HCT116 (cell line): ENCODE results near the gene PEX5.

Experiments used
- EZH2 ChIP-seq: fragments of 200-600 bp; sonication (generic); IDR thresholded peaks from 2 replicates; pipeline ENCODE4 v1.6.1; 2017; ENCODE audit warnings: antibody characterized with exemption, mixed run types
- FOSL1 ChIP-seq: IDR thresholded peaks from 2 replicates; pipeline ENCODE4 v1.6.1; 2012; ENCODE audit warnings: low read depth
- POLR2A ChIP-seq: IDR thresholded peaks from 2 replicates; pipeline ENCODE4 v1.7.0; 2011; ENCODE audit warnings: borderline replicate concordance; ENCODE audit not compliant: insufficient read depth, insufficient read length; ENCODE audit errors: extremely low read depth
- RAD21 ChIP-seq: IDR thresholded peaks from 2 replicates; pipeline ENCODE4 v1.6.1; 2012; ENCODE audit warnings: low read depth, mild to moderate bottlenecking
- YY1 ChIP-seq: IDR thresholded peaks from 2 replicates; pipeline ENCODE4 v1.6.1; 2011; ENCODE audit warnings: low read length, low read depth, moderate library complexity, mild to moderate bottlenecking; ENCODE audit not compliant: insufficient replicate concordance; ENCODE audit errors: extremely low read depth
- ZNF274 ChIP-seq: fragments of 200-500 bp; sonication (Bioruptor generic); IDR thresholded peaks from 2 replicates; pipeline ENCODE4 v1.6.1; 2014; ENCODE audit warnings: mild to moderate bottlenecking, low read depth, low read length, inconsistent platforms
- TF ChIP-seq, protein P1 (sequence below), 3 experiments: fragments of 200-600 bp in 1 of 3; sonication (generic) in 1 of 3; IDR thresholded peaks in 2 of 3; conservative IDR thresholded peaks in 1 of 3; 2 replicates each; pipeline ENCODE4 v1.5.1; 2012 to 2017; ENCODE audit warnings: low read depth in 2 of 3, low read length in 2 of 3, antibody characterized with exemption in 1 of 3, borderline replicate concordance in 1 of 3, control low read depth in 1 of 3, mild to moderate bottlenecking in 1 of 3, mixed read lengths in 1 of 3, mixed run types in 1 of 3, moderate library complexity in 1 of 3; ENCODE audit not compliant: insufficient read depth in 1 of 3
- TF ChIP-seq, protein P2 (sequence below): IDR thresholded peaks from 2 replicates; pipeline ENCODE4 v1.6.1; 2012
- TF ChIP-seq, protein P3 (sequence below): IDR thresholded peaks from 2 replicates; pipeline ENCODE4 v1.6.1; 2012
- TF ChIP-seq, protein P4 (sequence below): IDR thresholded peaks from 2 replicates; pipeline ENCODE4 v1.6.1; 2012; ENCODE audit warnings: low read depth
- TF ChIP-seq, protein P5 (sequence below): IDR thresholded peaks from 2 replicates; pipeline ENCODE4 v1.6.1; 2011; ENCODE audit warnings: mild to moderate bottlenecking, low read length, moderate library complexity; ENCODE audit not compliant: insufficient replicate concordance; ENCODE audit errors: extremely low read depth

DNA sequence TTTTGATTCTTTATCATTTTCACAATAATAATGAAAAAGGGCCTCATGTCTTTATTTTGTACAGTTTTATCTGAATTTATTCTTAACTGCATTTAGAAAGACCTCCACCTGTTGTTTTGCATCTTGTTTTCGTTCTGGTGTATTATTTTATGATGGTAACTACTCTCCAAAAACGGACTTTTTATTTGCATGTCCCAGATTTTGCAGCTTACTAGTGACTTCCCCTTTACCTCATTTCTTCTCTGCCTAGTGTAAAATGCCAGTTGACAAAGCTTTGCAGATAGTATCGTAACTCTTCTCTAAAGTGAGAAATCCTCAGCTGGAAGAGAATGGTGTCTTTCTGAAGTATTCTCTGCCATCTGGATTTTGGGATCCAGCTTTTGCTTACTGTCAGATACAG lies 17.2 kb downstream of the PEX5 start:
- TF ChIP-seq, protein P1, sequence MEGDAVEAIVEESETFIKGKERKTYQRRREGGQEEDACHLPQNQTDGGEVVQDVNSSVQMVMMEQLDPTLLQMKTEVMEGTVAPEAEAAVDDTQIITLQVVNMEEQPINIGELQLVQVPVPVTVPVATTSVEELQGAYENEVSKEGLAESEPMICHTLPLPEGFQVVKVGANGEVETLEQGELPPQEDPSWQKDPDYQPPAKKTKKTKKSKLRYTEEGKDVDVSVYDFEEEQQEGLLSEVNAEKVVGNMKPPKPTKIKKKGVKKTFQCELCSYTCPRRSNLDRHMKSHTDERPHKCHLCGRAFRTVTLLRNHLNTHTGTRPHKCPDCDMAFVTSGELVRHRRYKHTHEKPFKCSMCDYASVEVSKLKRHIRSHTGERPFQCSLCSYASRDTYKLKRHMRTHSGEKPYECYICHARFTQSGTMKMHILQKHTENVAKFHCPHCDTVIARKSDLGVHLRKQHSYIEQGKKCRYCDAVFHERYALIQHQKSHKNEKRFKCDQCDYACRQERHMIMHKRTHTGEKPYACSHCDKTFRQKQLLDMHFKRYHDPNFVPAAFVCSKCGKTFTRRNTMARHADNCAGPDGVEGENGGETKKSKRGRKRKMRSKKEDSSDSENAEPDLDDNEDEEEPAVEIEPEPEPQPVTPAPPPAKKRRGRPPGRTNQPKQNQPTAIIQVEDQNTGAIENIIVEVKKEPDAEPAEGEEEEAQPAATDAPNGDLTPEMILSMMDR (IDR thresholded peaks at IDR 0.05 in 2 of 3, conservative IDR thresholded peaks at IDR 0.05 in 1 of 3; ENCODE audit: borderline replicate concordance in 1 of 3, insufficient read depth in 1 of 3, low read depth in 2 of 3, low read length in 2 of 3), result no peak
- TF ChIP-seq, protein P2, sequence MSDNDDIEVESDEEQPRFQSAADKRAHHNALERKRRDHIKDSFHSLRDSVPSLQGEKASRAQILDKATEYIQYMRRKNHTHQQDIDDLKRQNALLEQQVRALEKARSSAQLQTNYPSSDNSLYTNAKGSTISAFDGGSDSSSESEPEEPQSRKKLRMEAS, result no peak
- TF ChIP-seq, protein P3, sequence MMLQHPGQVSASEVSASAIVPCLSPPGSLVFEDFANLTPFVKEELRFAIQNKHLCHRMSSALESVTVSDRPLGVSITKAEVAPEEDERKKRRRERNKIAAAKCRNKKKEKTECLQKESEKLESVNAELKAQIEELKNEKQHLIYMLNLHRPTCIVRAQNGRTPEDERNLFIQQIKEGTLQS, result no peak
- TF ChIP-seq YY1 (no peak), FOSL1 (no peak), POLR2A (no peak), EZH2 (no peak), RAD21 (no peak), ZNF274 (no peak)
- TF ChIP-seq, protein P4, sequence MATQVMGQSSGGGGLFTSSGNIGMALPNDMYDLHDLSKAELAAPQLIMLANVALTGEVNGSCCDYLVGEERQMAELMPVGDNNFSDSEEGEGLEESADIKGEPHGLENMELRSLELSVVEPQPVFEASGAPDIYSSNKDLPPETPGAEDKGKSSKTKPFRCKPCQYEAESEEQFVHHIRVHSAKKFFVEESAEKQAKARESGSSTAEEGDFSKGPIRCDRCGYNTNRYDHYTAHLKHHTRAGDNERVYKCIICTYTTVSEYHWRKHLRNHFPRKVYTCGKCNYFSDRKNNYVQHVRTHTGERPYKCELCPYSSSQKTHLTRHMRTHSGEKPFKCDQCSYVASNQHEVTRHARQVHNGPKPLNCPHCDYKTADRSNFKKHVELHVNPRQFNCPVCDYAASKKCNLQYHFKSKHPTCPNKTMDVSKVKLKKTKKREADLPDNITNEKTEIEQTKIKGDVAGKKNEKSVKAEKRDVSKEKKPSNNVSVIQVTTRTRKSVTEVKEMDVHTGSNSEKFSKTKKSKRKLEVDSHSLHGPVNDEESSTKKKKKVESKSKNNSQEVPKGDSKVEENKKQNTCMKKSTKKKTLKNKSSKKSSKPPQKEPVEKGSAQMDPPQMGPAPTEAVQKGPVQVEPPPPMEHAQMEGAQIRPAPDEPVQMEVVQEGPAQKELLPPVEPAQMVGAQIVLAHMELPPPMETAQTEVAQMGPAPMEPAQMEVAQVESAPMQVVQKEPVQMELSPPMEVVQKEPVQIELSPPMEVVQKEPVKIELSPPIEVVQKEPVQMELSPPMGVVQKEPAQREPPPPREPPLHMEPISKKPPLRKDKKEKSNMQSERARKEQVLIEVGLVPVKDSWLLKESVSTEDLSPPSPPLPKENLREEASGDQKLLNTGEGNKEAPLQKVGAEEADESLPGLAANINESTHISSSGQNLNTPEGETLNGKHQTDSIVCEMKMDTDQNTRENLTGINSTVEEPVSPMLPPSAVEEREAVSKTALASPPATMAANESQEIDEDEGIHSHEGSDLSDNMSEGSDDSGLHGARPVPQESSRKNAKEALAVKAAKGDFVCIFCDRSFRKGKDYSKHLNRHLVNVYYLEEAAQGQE, result no peak
- TF ChIP-seq, protein P5, sequence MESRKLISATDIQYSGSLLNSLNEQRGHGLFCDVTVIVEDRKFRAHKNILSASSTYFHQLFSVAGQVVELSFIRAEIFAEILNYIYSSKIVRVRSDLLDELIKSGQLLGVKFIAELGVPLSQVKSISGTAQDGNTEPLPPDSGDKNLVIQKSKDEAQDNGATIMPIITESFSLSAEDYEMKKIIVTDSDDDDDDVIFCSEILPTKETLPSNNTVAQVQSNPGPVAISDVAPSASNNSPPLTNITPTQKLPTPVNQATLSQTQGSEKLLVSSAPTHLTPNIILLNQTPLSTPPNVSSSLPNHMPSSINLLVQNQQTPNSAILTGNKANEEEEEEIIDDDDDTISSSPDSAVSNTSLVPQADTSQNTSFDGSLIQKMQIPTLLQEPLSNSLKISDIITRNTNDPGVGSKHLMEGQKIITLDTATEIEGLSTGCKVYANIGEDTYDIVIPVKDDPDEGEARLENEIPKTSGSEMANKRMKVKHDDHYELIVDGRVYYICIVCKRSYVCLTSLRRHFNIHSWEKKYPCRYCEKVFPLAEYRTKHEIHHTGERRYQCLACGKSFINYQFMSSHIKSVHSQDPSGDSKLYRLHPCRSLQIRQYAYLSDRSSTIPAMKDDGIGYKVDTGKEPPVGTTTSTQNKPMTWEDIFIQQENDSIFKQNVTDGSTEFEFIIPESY, result no peak
